Esophagus squamous epithelium (tissue), 5 donors: ENCODE measurements around the gene IGFBP1. TPM values are rescaled to one million over a fixed set of nuclear protein-coding genes. Genes with fewer than 3 reads are reported as not detected.

ENCODE experiments used
- DNase-seq: peaks from one replicate; lab custom pipeline; 2025; lab: John Stamatoyannopoulos, UW
- H3K27ac ChIP-seq, 4 donors: fragments of 200-600 bp; sonication (generic); one replicate each; pipeline ENCODE4 v1.5.1; 2016 to 2019; ENCODE audit warnings: mild to moderate bottlenecking in 1 of 4
- H3K27me3 ChIP-seq, 4 donors: fragments of 200-600 bp; sonication (generic); 1 replicate in 3 of 4; 2 replicates in 1 of 4; pipeline versions ENCODE4 v1.5.1 to v1.6.0; 2017 to 2021; ENCODE audit warnings: antibody characterized with exemption in 1 of 4
- H3K36me3 ChIP-seq, 3 donors: fragments of 200-600 bp; sonication (generic); one replicate each; pipeline ENCODE4 v1.5.1; 2016 to 2019
- H3K4me1 ChIP-seq, 3 donors: fragments of 200-600 bp; sonication (generic); one replicate each; pipeline ENCODE4 v1.5.1; 2017 to 2019
- H3K4me3 ChIP-seq, 4 donors: fragments of 200-600 bp; sonication (generic); 1 replicate in 3 of 4; 2 replicates in 1 of 4; pipeline ENCODE4 v1.5.1; 2016 to 2019; ENCODE audit warnings: mild to moderate bottlenecking in 2 of 4, moderate library complexity in 1 of 4
- H3K9me3 ChIP-seq, 3 donors: fragments of 200-600 bp; sonication (generic); one replicate each; pipeline ENCODE4 v1.5.1; 2016 to 2019
- CTCF ChIP-seq, 6 experiments: fragments of 450-650 bp in 4 of 6; fragments of 200-600 bp in 2 of 6; sonication (generic) in 2 of 6; IDR thresholded peaks; one replicate each; pipeline ENCODE4 v1.5.1; 2016 to 2019; ENCODE audit warnings: antibody characterized with exemption in 6 of 6, mild to moderate bottlenecking in 4 of 6, moderate library complexity in 4 of 6
- POLR2A ChIP-seq, 4 donors: fragments of 450-650 bp; IDR thresholded peaks; one replicate each; pipeline ENCODE4 v1.6.1; 2017; ENCODE audit warnings: antibody characterized with exemption in 4 of 4, mild to moderate bottlenecking in 4 of 4, moderate library complexity in 3 of 4
- WGBS, 2 donors: methylation state at CpG; one replicate each; pipeline ENCODE4 v1.1.5; 2018; 5-methylcytosine and 5-hydroxymethylcytosine counted together
- intact Hi-C: fragments of 100-400 bp; cut with DNase I; formaldehyde crosslinking; loops from one replicate; pipeline ENCODE4 v1.15.0; 2022
- total RNA-seq, 4 donors: library from RNA; depleted of rRNA; stranded (reverse); fragments of >200 nt; gene quantifications; one replicate each; pipeline ENCODE4 v1.1.0, GENCODE V29; 2016
- donor health status: DM: yes; HTN: yes; CAD: no.

The IGFBP1 gene
- total RNA-seq, 4 donors from 2014 or later: not detected

- WGBS, 2 donors: 65 to 89% methylated on average over 3 to 5 of the region's 6 CpGs
- H3K27me3 ChIP-seq: peaks cover 0 to 75% (median 2%) of the 10 kb centered on the region in 4 donors
Measured at GRCh38 chr7:45892407-45893035, 4.2 kb downstream of the IGFBP1 start.

GRCh38 chr7:45893374-45893995, 5.2 kb downstream of the IGFBP1 start:
- Histone ChIP-seq H3K27ac (no peak overlapping the region), H3K36me3 (no peaks in the 10 kb centered on the region), H3K27me3 (peaks cover 0 to 65% (median 2%) of the 10 kb centered on the region in 4 donors), H3K4me3 (no peak overlapping the region), H3K9me3 (no peaks in the 10 kb centered on the region), H3K4me1 (peaks cover 0 to 7% (median 4%) of the 10 kb centered on the region in 3 donors)
- no peak for DNase-seq
- no peak for TF ChIP-seq POLR2A (IDR thresholded peaks at IDR 0.05)
- TF ChIP-seq CTCF (IDR thresholded peaks at IDR 0.05): no peak
- WGBS, 2 donors: 53 to 65% methylated on average over 5 of the region's 5 CpGs
- intact Hi-C loops: no loop called here

More at GRCh38 chr7:45892407-45893035, 4.2 kb downstream of the IGFBP1 start:
- intact Hi-C loops: no loop called here
- Histone ChIP-seq H3K4me1 (peaks cover 0 to 13% (median 8%) of the 10 kb centered on the region in 3 donors), H3K36me3 (no peaks in the 10 kb centered on the region), H3K4me3 (no peak overlapping the region), H3K27ac (no peak overlapping the region), H3K9me3 (no peaks in the 10 kb centered on the region)
- no peak for DNase-seq
- TF ChIP-seq POLR2A (IDR thresholded peaks at IDR 0.05) (no peak), CTCF (IDR thresholded peaks at IDR 0.05) (no peak)

- H3K9me3 ChIP-seq: no peaks in the 10 kb centered on the region
- no peak overlapping the region for H3K27ac ChIP-seq
- 66 to 73% methylated on average over 3 of the region's 4 CpGs for WGBS, 2 donors
- peaks cover 0 to under 1% (median 0%) of the 10 kb centered on the region in 3 donors for H3K4me1 ChIP-seq
- no peak overlapping the region for H3K4me3 ChIP-seq
- TF ChIP-seq CTCF (IDR thresholded peaks at IDR 0.05): no peak
- no peak for TF ChIP-seq POLR2A (IDR thresholded peaks at IDR 0.05)
- intact Hi-C loops: no loop called here
- no peaks in the 10 kb centered on the region for H3K36me3 ChIP-seq
- no peak for DNase-seq
- peaks cover 0 to 59% (median 2%) of the 10 kb centered on the region in 4 donors for H3K27me3 ChIP-seq
Measured at GRCh38 chr7:45893996-45894664, 5.8 kb downstream of the IGFBP1 start.

GRCh38 chr7:45894665-45895062, 6.4 kb downstream of the IGFBP1 start:
- intact Hi-C loops: no loop called here
- TF ChIP-seq CTCF (IDR thresholded peaks at IDR 0.05) (no peak), POLR2A (IDR thresholded peaks at IDR 0.05) (no peak)
- no peak overlapping the region for H3K4me3 ChIP-seq
- H3K27ac ChIP-seq: no peak overlapping the region
- H3K9me3 ChIP-seq: no peaks in the 10 kb centered on the region
- no peak for DNase-seq
- H3K27me3 ChIP-seq: peaks cover 0 to 54% (median under 1%) of the 10 kb centered on the region in 4 donors
- H3K4me1 ChIP-seq: no peaks in the 10 kb centered on the region
- H3K36me3 ChIP-seq: no peaks in the 10 kb centered on the region
